Measurements from ENCODE around the gene ATF1. TPM values are rescaled to one million over a fixed set of nuclear protein-coding genes. Genes with fewer than 3 reads are reported as not detected.

The ATF1 gene
- total and polyA plus RNA-seq, 2 of the 8 experiments (the other 6 are each of a cell fraction or from before 2014, with no cell fraction given), result 23.2 to 41.8 TPM

DNA sequence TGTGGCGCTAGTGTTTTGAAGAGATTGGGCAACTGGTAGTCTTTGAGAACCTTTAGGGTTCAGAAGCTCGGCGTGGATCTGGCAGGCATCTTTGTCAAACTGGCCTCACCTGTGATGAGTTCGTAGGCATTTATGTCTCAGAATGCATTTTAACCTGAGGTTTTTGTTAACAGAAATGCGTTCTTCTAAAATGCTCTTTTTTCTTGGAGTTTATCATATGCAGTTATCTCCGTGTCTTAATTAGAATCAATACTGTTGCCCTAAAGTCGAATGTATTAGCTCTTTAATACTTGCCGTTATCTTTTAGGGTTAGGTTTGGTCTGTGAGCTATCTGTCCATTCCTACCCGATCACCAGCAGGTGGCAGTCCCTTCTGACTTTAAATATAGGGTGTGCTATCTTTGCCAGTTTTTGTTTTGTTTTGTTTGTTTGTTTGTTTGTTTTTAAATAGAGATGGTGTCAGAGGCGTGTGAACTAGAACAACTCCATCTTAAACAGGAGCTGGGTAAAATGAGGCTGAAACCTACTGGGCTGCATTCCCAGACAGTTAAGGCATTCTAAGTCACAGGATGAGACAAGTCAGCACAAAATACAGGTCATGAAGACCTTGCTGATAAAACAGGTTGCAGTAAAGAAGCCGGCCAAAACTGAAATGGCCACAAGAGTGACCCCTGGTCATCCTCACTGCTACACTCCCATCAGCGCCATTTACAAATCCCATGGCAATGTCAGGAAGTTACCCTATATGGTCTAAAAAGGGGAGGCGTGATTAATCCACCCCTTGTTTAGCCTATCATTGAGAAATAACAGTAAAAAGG is 1.4 kb downstream of the ATF1 start:
- peaks cover 0 to 5% (median 2%) of the 10 kb centered on the region in 4 experiments; a peak in 2 of 8 replicates for H3K36me3 ChIP-seq (ENCODE audit: control insufficient read depth in 2 of 4, insufficient read depth in 4 of 4, low read length in 3 of 4)
- no peak overlapping the region for H2BK15ac ChIP-seq (ENCODE audit: low read length)
- H3K23ac ChIP-seq (ENCODE audit: insufficient read length), result no peak overlapping the region
- no peak overlapping the region for H4K91ac ChIP-seq (replicated peaks; ENCODE audit: insufficient read length, low read length)
- no peak overlapping the region for H4K8ac ChIP-seq (ENCODE audit: extremely low read depth, insufficient read depth, low read length)
- no peaks in the 10 kb centered on the region for H3K79me1 ChIP-seq (ENCODE audit: low read depth, low read length)
- TF ChIP-seq SRF (IDR thresholded peaks at IDR 0.05; ENCODE audit: low read depth, low read length), result no peak
- TF ChIP-seq RAD21 (IDR thresholded peaks at IDR 0.05 in 1 of 2, conservative IDR thresholded peaks at IDR 0.05 in 1 of 2; ENCODE audit: low read depth in 2 of 2, low read length in 2 of 2), result peak; percentile 55 to 61
- TF ChIP-seq CTCF (IDR thresholded peaks at IDR 0.05; ENCODE audit: control extremely low read depth in 1 of 3, insufficient read depth in 1 of 3, low read depth in 1 of 3, low read length in 3 of 3), result peak in 2 of 3 experiments; percentile 44 to 65; a peak in 2 of 4 replicates
- peak overlapping the region in 2 of 4 experiments; percentile 52 to 91; a peak in 4 of 7 replicates for H3K9ac ChIP-seq (replicated peaks in 1 of 4; ENCODE audit: extremely low read depth in 1 of 4, low read depth in 3 of 4, low read length in 3 of 4)
- ChIA-PET CTCF (ENCODE audit: partially characterized antibody) (interaction anchor here (0.6 to 4.9 kb wide), 19 partner anchors 8 to 1148 kb away, joined by 3 to 34 read pairs (median 3); partner anchors contain the start of gene SLC11A2), POLR2A (ENCODE audit: partially characterized antibody) (interaction anchor here (0.6 to 2.6 kb wide), 13 partner anchors 9 to 318 kb away, joined by 3 to 22 read pairs (median 4); partner anchors contain the start of genes CSRNP2, DIP2B and SLC11A2)
- H3K4me2 ChIP-seq (ENCODE audit: insufficient read depth in 1 of 2, low read depth in 2 of 2, low read length in 2 of 2), result peak overlapping the region; percentile 72 to 82
- H3K79me2 ChIP-seq (ENCODE audit: control insufficient read depth in 1 of 2, insufficient read depth in 2 of 2, low read length in 2 of 2), result peaks cover 5 to 64% of the 10 kb centered on the region in 2 experiments; a peak in 2 of 4 replicates
- peaks cover 0 to 7% (median 3%) of the 10 kb centered on the region in 4 experiments; a peak in 4 of 7 replicates for H3K4me1 ChIP-seq (replicated peaks in 1 of 4; ENCODE audit: control insufficient read depth in 3 of 4, insufficient read depth in 4 of 4, low read length in 3 of 4)
- no peak overlapping the region for H2BK120ac ChIP-seq (replicated peaks; ENCODE audit: low read depth, low read length)
- peaks cover 5% of the 10 kb centered on the region for H3K23me2 ChIP-seq (ENCODE audit: low read depth, low read length)
- no peaks in the 10 kb centered on the region for H3K9me3 ChIP-seq (ENCODE audit: insufficient read depth in 2 of 2, low read depth in 1 of 2, low read length in 1 of 2)
- no peak overlapping the region for H2BK12ac ChIP-seq (ENCODE audit: low read depth, low read length)
- H3K56ac ChIP-seq (replicated peaks; ENCODE audit: insufficient read length, low read depth, low read length), result no peak overlapping the region
- 29% methylated on average over 13 of the region's 13 CpGs; no CpG with 5 or more reads in 1 of the 2 experiments for WGBS, 2 experiments (ENCODE audit: extremely low coverage in 1 of 2, insufficient coverage in 1 of 2, insufficient read length in 1 of 2, insufficient replicate concordance in 2 of 2, low coverage in 1 of 2, low lambda C conversion rate in 2 of 2, missing lambda C conversion rate in 1 of 2)
- H4K5ac ChIP-seq (ENCODE audit: insufficient read length, low read depth, low read length), result no peak overlapping the region
- no peak overlapping the region for H2AFZ ChIP-seq (ENCODE audit: low read length)
- H2BK5ac ChIP-seq (ENCODE audit: low read depth, low read length), result no peak overlapping the region
- no peak overlapping the region for H3K27ac ChIP-seq (ENCODE audit: low read depth, low read length)
- H2BK20ac ChIP-seq (ENCODE audit: low read length), result no peak overlapping the region
- H3K27me3 ChIP-seq (replicated peaks in 1 of 4; ENCODE audit: control insufficient read depth in 3 of 4, extremely low read depth in 1 of 4, insufficient read depth in 3 of 4, low read length in 3 of 4), result no peaks in the 10 kb centered on the region
- H3K4me3 ChIP-seq (ENCODE audit: extremely low read depth in 1 of 4, insufficient read depth in 2 of 4, low read depth in 3 of 4, low read length in 4 of 4), result peak overlapping the region; percentile 64 to 94 (median 72)
- no peak overlapping the region for H3K14ac ChIP-seq (ENCODE audit: insufficient read length)
- H3K4ac ChIP-seq (replicated peaks; ENCODE audit: insufficient read length, low read depth, low read length), result no peak overlapping the region
- no peaks in the 10 kb centered on the region for H4K20me1 ChIP-seq (replicated peaks in 1 of 2; ENCODE audit: control insufficient read depth in 1 of 2, insufficient read depth in 2 of 2, low read length in 2 of 2)
- H2AK5ac ChIP-seq (ENCODE audit: low read depth, low read length), result no peak overlapping the region
- H3K18ac ChIP-seq (ENCODE audit: extremely low read depth, low read length), result no peak overlapping the region
- no peak for DNase-seq (ENCODE audit: low read depth in 1 of 2, low spot score in 2 of 2)
- FAIRE-seq, result no peak
